OCI-LY7 (cell line): Measurements from ENCODE around the gene ZNF627.
"Not testable (repeated sequence)": the region's sequence is repeated elsewhere in the genome, so short reads cannot be mapped to it uniquely, and the experiment has no call there.

ENCODE experiments used
- CTCF ChIP-seq: fragments of 200-600 bp; sonication (generic); conservative IDR thresholded peaks from 2 replicates; pipeline ENCODE4 v1.5.1; 2014; ENCODE audit warnings: mild to moderate bottlenecking, antibody characterized with exemption, low read length, moderate library complexity, mixed read lengths
- EZH2phosphoT487 ChIP-seq: fragments of 200-600 bp; sonication (generic); IDR thresholded peaks from 2 replicates; pipeline ENCODE4 v1.6.1; 2018; ENCODE audit warnings: low read depth, borderline replicate concordance, mild to moderate bottlenecking, mixed run types, antibody characterized with exemption, low read length, moderate library complexity, mixed read lengths

GRCh38 chr19:11634018-11634662, 36.9 kb downstream of the ZNF627 start:
- not testable (repeated sequence) for TF ChIP-seq CTCF, EZH2phosphoT487
